Loucy (cell line): ENCODE data around the gene TIMM44.
A peak's percentile ranks its signal among the peaks of the same experiment; 100 is the strongest.

Source experiments
- H2AFZ ChIP-seq: fragments of 200-600 bp; sonication (generic); 2 replicates; pipeline ENCODE4 v1.6.0; 2016; ENCODE audit warnings: antibody characterized with exemption, mild to moderate bottlenecking, low read length, moderate library complexity
- H3F3A ChIP-seq: fragments of 200-600 bp; 2 replicates; pipeline ENCODE4 v1.6.0; 2016; ENCODE audit warnings: antibody characterized with exemption, low read depth, mild to moderate bottlenecking
- H3K27me3 ChIP-seq: fragments of 200-600 bp; sonication (generic); 2 replicates; pipeline ENCODE4 v1.6.1; 2014; ENCODE audit warnings: low read length, mild to moderate bottlenecking; ENCODE audit not compliant: insufficient read depth, poor library complexity, severe bottlenecking
- H3K36me3 ChIP-seq: fragments of 200-600 bp; sonication (generic); 2 replicates; pipeline ENCODE4 v1.6.1; 2016; ENCODE audit warnings: low read length; ENCODE audit not compliant: insufficient read depth
- H3K4me1 ChIP-seq: fragments of 200-600 bp; sonication (generic); 2 replicates; pipeline ENCODE4 v1.5.1; 2014; ENCODE audit warnings: low read length, mild to moderate bottlenecking; ENCODE audit not compliant: insufficient read depth, poor library complexity, severe bottlenecking
- H3K4me2 ChIP-seq: fragments of 200-600 bp; sonication (generic); 2 replicates; pipeline ENCODE4 v1.6.0; 2014; ENCODE audit warnings: antibody characterized with exemption, low read length, low read depth, mild to moderate bottlenecking; ENCODE audit not compliant: poor library complexity, severe bottlenecking
- H3K4me3 ChIP-seq: fragments of 200-600 bp; sonication (generic); 2 replicates; pipeline ENCODE4 v1.5.1; 2014; ENCODE audit warnings: low read length, mild to moderate bottlenecking, mixed read lengths; ENCODE audit not compliant: poor library complexity, severe bottlenecking
- H3K79me2 ChIP-seq: fragments of 200-600 bp; sonication (generic); 2 replicates; pipeline ENCODE4 v1.6.1; 2014; ENCODE audit warnings: low read length; ENCODE audit not compliant: insufficient read depth
- H3K9ac ChIP-seq: fragments of 200-600 bp; sonication (generic); 2 replicates; pipeline ENCODE4 v1.6.0; 2014; ENCODE audit warnings: mild to moderate bottlenecking, low read depth, low read length, moderate library complexity; ENCODE audit not compliant: poor library complexity, severe bottlenecking
- H3K9me2 ChIP-seq: fragments of 200-600 bp; sonication (generic); replicated peaks from 2 replicates; pipeline ENCODE4 v1.6.1; 2016; ENCODE audit warnings: low read depth, low read length, mixed read lengths
- H3K9me3 ChIP-seq: fragments of 200-600 bp; sonication (generic); 2 replicates; pipeline ENCODE4 v1.6.1; 2014; ENCODE audit warnings: mild to moderate bottlenecking, antibody characterized with exemption, low read length, low read depth; ENCODE audit not compliant: insufficient read depth
- H4K20me1 ChIP-seq: fragments of 200-600 bp; sonication (generic); 2 replicates; pipeline ENCODE4 v1.6.0; 2014; ENCODE audit warnings: antibody characterized with exemption, low read length, mild to moderate bottlenecking; ENCODE audit not compliant: insufficient read depth, poor library complexity, severe bottlenecking
- CTCF ChIP-seq: fragments of 200-600 bp; sonication (generic); conservative IDR thresholded peaks from 2 replicates; pipeline ENCODE4 v1.5.1; 2014; ENCODE audit warnings: mild to moderate bottlenecking, antibody characterized with exemption, low read length
- EZH2phosphoT487 ChIP-seq: fragments of 200-600 bp; IDR thresholded peaks from 2 replicates; pipeline ENCODE4 v1.6.1; 2018; ENCODE audit warnings: antibody characterized with exemption, mild to moderate bottlenecking, moderate library complexity, borderline replicate concordance

The TIMM44 gene

GRCh38 chr19:7921302-7921966, 22.0 kb downstream of the TIMM44 start:
- Histone ChIP-seq H3K36me3 (no peaks in the 10 kb centered on the region), H3K4me3 (peak overlapping the region; percentile 82), H3K9me2 (no peaks in the 10 kb centered on the region), H3K9me3 (no peaks in the 10 kb centered on the region), H2AFZ (peak overlapping the region; percentile 64; the same call in 1 of the 2 replicates), H3F3A (no peaks in the 10 kb centered on the region), H3K4me1 (peaks cover 15% of the 10 kb centered on the region), H4K20me1 (peaks cover 8% of the 10 kb centered on the region), H3K79me2 (no peaks in the 10 kb centered on the region), H3K27me3 (no peaks in the 10 kb centered on the region), H3K9ac (peak overlapping the region; percentile 73), H3K4me2 (peak overlapping the region; percentile 94)
- TF ChIP-seq EZH2phosphoT487 = no peak
- no peak for TF ChIP-seq CTCF

GRCh38 chr19:7920519-7921301, 22.8 kb downstream of the TIMM44 start:
- Histone ChIP-seq H3K9me3 (no peaks in the 10 kb centered on the region), H3K27me3 (no peaks in the 10 kb centered on the region), H3F3A (no peaks in the 10 kb centered on the region), H3K36me3 (no peaks in the 10 kb centered on the region), H4K20me1 (peaks cover 8% of the 10 kb centered on the region), H3K4me2 (peak overlapping the region; percentile 97), H3K9ac (peak overlapping the region; percentile 75), H2AFZ (peak overlapping the region; percentile 85), H3K79me2 (no peaks in the 10 kb centered on the region), H3K4me1 (peaks cover 12% of the 10 kb centered on the region), H3K4me3 (peak overlapping the region; percentile 82), H3K9me2 (no peaks in the 10 kb centered on the region)
- TF ChIP-seq EZH2phosphoT487 = no peak
- TF ChIP-seq CTCF = no peak

- Histone ChIP-seq H3K9ac (peak within 1 kb of the TSS; percentile 75), H3K9me3 (no peaks in the 10 kb centered on the region), H3K4me2 (peak within 1 kb of the TSS; percentile 97), H3F3A (no peaks in the 10 kb centered on the region), H3K9me2 (no peaks in the 10 kb centered on the region), H3K4me1 (peaks cover 12% of the 10 kb centered on the region), H3K79me2 (no peaks in the 10 kb centered on the region), H3K36me3 (no peaks in the 10 kb centered on the region), H3K4me3 (peak within 1 kb of the TSS; percentile 82), H4K20me1 (peaks cover 8% of the 10 kb centered on the region), H2AFZ (peak within 1 kb of the TSS; percentile 85), H3K27me3 (no peaks in the 10 kb centered on the region)
- TF ChIP-seq CTCF (no peak), EZH2phosphoT487 (no peak)
Observed at GRCh38 chr19:7919610-7920518, 23.6 kb downstream of the TIMM44 start, which contains the start of gene SNAPC2. Gene SNAPC2 (plus strand): TSS chr19:7920338. CDS start chr19:7920367, 29 bp downstream.
